Naive thymus-derived CD8-positive, alpha-beta T cell (primary cell): ENCODE data around the gene RPP25L. TPM values are rescaled to one million over a fixed set of nuclear protein-coding genes. Genes with fewer than 3 reads are reported as not detected.
A peak's percentile ranks its signal among the peaks of the same experiment; 100 is the strongest.

Source experiments
- ATAC-seq, 2 donors: fragments of 150-1000 bp; cut with Tn5 transposase in 1 of 2; sonication (Bioruptor Pico), chemical (Tn5 transposase) in 1 of 2; 1 replicate in 1 of 2; 2 replicates in 1 of 2; pipeline ENCODE4 v1.10.0; 2021; ENCODE audit warnings: mild to moderate bottlenecking in 2 of 2, moderate library complexity in 2 of 2
- POLR2A ChIA-PET: fragments of 350-600 bp; sonication (Branson Sonifier 250); formaldehyde crosslinking; loops from one replicate; lab custom pipeline; 2021; ENCODE audit warnings: antibody characterized with exemption; lab: Charles Lee
- DNase-seq, 10 donors: peaks; one replicate each; pipeline versions ENCODE4 v3.0.0 to v3.0.0-alpha.2; 2020 to 2022
- H3K27ac Mint-ChIP-seq, 10 donors: one replicate each; pipeline ENCODE4 v1.8.0; 2020 to 2022; ENCODE audit warnings: mild to moderate bottlenecking in 10 of 10, mixed read lengths in 10 of 10, moderate library complexity in 4 of 10, inconsistent platforms in 1 of 10
- H3K27me3 Mint-ChIP-seq, 5 donors: one replicate each; pipeline ENCODE4 v1.8.0; 2021 to 2022; ENCODE audit warnings: mixed read lengths in 5 of 5
- H3K36me3 Mint-ChIP-seq, 3 donors: one replicate each; pipeline ENCODE4 v1.8.0; 2020 to 2022; ENCODE audit warnings: mixed read lengths in 3 of 3, mild to moderate bottlenecking in 2 of 3, inconsistent platforms in 1 of 3
- H3K4me1 Mint-ChIP-seq, 4 donors: one replicate each; pipeline ENCODE4 v1.8.0; 2021 to 2022; ENCODE audit warnings: mixed read lengths in 4 of 4
- H3K4me3 Mint-ChIP-seq, 10 donors: one replicate each; pipeline ENCODE4 v1.8.0; 2020 to 2022; ENCODE audit warnings: mild to moderate bottlenecking in 10 of 10, mixed read lengths in 10 of 10, moderate library complexity in 6 of 10, inconsistent platforms in 1 of 10
- H3K9me3 Mint-ChIP-seq, 9 donors: one replicate each; pipeline ENCODE4 v1.8.0; 2020 to 2022; ENCODE audit warnings: mixed read lengths in 9 of 9, mild to moderate bottlenecking in 3 of 9, inconsistent platforms in 1 of 9, moderate library complexity in 1 of 9
- polyA plus RNA-seq, 3 donors: library from polyadenylated mRNA; unstranded; fragments of 300-500 nt; fragmentation: Illumina TruSeq; gene quantifications; one replicate each; pipeline ENCODE4 v1.2.3, GENCODE V29; 2021
- total RNA-seq, 8 experiments: library from RNA in 2 of 8; stranded (reverse) in 2 of 8; gene quantifications; one replicate each; pipeline ENCODE4 v1.2.3 and lab custom pipeline; 2021 to 2026

The RPP25L gene
- total and polyA plus RNA-seq, 5 experiments from 2014 or later = 20.5 to 51.7 (median 28.7) TPM

GRCh38 chr9:34578241-34579103 is 33.4 kb downstream of the RPP25L start:
- H3K27ac Mint-ChIP-seq = no peak overlapping the region
- DNase-seq = no peak
- no peaks in the 10 kb centered on the region for H3K9me3 Mint-ChIP-seq
- peaks cover 13 to 21% (median 15%) of the 10 kb centered on the region in 4 donors for H3K4me1 Mint-ChIP-seq
- H3K27me3 Mint-ChIP-seq = peaks cover 35 to 97% (median 66%) of the 10 kb centered on the region in 5 donors
- POLR2A ChIA-PET = interaction anchor here (1.4 kb wide), 1 partner anchor 13 kb away, joined by 3 read pairs; no protein-coding TSS in a partner anchor
- H3K36me3 Mint-ChIP-seq = peaks cover 0 to 2% (median 0%) of the 10 kb centered on the region in 3 donors
- peak overlapping the region in 9 of 10 donors; percentile 15 to 77 (median 52) for H3K4me3 Mint-ChIP-seq
- peak; percentile 25 to 52 for ATAC-seq

DNA sequence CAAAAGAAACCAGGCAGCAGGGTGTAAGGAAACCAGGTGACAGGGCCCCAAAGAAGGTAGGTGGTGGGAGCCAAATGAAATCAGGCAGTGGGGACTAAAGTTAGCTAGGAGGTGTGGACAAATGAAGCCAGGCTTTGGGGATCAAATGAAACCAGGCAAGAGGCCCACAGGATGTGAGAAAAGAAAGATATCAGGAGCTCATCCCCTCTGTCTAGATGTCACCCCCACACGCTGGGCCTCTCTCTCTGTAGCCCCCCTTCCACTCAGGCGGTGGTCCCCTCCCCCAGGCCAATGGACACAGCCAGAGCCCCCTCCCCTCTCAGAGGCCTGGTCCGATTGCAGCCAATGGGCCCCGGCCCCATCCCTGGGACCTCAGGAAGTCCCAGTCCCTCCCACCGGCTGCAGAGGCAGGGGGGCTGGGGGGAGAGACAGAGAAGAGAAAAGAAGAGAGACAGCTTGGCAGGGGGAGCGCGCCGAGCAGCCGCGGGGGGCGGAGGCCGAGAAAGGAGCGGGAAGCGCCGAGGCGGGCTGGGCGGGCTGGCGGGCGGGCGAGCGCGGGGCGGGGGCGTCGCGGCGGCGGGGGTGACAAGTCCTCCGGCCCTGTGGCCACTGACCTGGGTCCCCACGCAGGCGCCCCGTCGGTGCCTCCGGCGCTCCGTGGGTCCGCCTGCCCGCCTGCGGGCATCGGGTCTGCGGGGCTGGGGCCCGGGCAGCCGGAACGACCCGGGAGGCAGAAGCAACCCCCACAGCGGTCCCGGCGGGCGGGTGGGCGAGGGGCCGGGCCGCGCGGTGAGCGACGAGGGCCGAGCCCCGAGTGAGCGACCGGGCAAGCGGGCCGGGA is 34.3 kb downstream of the RPP25L start:
- H3K27me3 Mint-ChIP-seq = peaks cover 34 to 91% (median 59%) of the 10 kb centered on the region in 5 donors
- no peaks in the 10 kb centered on the region for H3K9me3 Mint-ChIP-seq
- peak overlapping the region in 1 of 10 donors; percentile 53 for H3K27ac Mint-ChIP-seq
- peaks cover 0 to 2% (median 0%) of the 10 kb centered on the region in 3 donors for H3K36me3 Mint-ChIP-seq
- peak overlapping the region; percentile 30 to 89 (median 54) for H3K4me3 Mint-ChIP-seq
- ATAC-seq = peak in 1 of 2 donors; percentile 33
- peaks cover 13 to 21% (median 15%) of the 10 kb centered on the region in 4 donors for H3K4me1 Mint-ChIP-seq
- POLR2A ChIA-PET = no interaction called here
- no peak for DNase-seq

DNA sequence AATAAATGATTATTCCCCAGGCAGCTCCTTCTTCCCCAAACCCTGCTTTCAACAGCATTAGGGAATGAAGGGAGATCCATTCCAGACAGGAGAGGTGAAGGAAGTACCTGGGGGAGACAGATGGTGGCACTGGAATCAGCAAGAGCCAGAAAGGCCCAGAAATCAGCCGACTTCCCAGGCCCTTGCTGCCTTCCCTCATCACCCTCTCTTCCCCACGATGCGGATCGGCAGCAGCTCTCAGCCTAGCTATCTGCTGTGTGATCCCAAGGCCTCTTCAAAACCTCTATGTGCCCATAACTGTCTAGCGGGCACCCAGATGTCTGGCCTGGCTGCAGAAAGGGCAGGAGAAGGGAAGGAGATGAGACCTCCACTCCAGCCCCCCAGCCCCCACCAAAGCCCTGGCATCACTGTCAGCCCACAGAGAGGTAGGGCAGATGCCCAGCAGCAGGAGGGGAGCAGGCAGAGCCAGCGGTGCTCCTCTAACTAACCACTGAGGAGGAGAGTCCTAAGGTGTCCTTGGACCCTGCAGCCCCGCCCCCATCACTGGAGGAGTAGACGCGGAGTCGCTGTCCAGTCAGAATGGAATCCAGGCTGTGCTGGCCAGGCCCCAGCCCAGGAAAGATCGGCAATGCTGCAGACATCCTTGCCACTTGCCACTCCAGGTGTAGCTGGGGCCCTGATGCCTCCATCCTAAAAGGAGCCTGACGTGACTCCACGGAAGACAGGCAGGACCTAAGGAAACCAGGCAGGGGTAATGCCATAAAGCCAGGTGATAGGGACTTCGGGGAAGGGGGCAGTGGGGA is 35.1 kb downstream of the RPP25L start:
- DNase-seq (no peak), ATAC-seq (no peak)
- Mint-ChIP-seq H3K27ac (no peak overlapping the region), H3K9me3 (no peaks in the 10 kb centered on the region), H3K4me3 (peak overlapping the region; percentile 30 to 89 (median 54)), H3K27me3 (peaks cover 30 to 88% (median 56%) of the 10 kb centered on the region in 5 donors), H3K4me1 (peaks cover 13 to 21% (median 15%) of the 10 kb centered on the region in 4 donors), H3K36me3 (peaks cover 0 to 2% (median 0%) of the 10 kb centered on the region in 3 donors)
- POLR2A ChIA-PET = no interaction called here

GRCh38 chr9:34575862-34576596 is 35.9 kb downstream of the RPP25L start:
- peak overlapping the region in 2 of 10 donors; percentile 37 to 44 for H3K4me3 Mint-ChIP-seq
- ATAC-seq (no peak), DNase-seq (no peak)
- H3K9me3 Mint-ChIP-seq = no peaks in the 10 kb centered on the region
- peaks cover 13 to 21% (median 15%) of the 10 kb centered on the region in 4 donors for H3K4me1 Mint-ChIP-seq
- H3K27me3 Mint-ChIP-seq = peaks cover 24 to 88% (median 57%) of the 10 kb centered on the region in 5 donors
- no peak overlapping the region for H3K27ac Mint-ChIP-seq
- peaks cover 0 to 2% (median 0%) of the 10 kb centered on the region in 3 donors for H3K36me3 Mint-ChIP-seq
- POLR2A ChIA-PET = no interaction called here

DNA sequence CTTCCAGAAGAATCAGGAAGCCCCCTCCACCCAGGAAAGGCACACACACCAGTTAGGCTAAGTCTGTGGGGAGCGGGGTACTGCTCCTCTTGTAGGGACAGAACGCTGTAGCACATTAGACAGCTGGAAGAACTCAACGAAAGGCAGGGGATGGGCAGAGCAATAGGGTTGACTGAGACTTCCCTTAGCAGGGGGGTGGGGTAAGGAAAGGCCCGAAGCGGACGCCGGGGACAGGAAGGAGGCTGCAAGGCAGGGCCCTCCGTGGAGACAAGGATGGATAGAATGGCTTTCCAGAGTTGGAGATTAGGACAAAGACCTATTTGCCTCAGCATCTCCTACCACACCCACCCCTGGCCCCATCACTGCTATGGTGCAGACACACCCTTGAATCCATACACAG is 36.7 kb downstream of the RPP25L start:
- Mint-ChIP-seq H3K9me3 (no peaks in the 10 kb centered on the region), H3K27ac (no peak overlapping the region), H3K4me1 (peaks cover 11 to 21% (median 15%) of the 10 kb centered on the region in 4 donors), H3K27me3 (peaks cover 19 to 88% (median 49%) of the 10 kb centered on the region in 5 donors), H3K36me3 (no peaks in the 10 kb centered on the region), H3K4me3 (no peak overlapping the region)
- POLR2A ChIA-PET = no interaction called here
- ATAC-seq = no peak
- DNase-seq = no peak

DNA sequence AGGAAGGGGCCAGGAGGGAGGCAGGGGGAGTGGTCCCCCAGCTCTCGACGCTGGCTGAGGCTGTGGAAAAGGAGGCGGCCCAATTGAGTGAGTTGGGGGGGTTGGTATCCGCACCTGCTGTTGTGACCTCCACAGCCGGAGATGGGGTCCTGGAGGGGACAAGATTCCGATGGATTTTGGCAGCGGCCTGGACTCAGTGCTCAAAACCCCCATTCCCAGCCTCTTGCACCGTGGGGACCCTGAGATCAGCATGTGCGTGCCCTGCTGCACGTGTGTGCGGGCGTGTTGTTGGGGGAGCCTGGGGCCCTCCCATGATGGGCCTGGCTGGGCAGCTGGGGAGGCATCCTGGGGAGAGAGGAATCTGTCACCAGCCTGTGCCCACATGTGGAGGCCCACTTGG is 37.3 kb downstream of the RPP25L start:
- H3K27ac Mint-ChIP-seq = no peak overlapping the region
- peaks cover 16 to 88% (median 43%) of the 10 kb centered on the region in 5 donors for H3K27me3 Mint-ChIP-seq

DNA sequence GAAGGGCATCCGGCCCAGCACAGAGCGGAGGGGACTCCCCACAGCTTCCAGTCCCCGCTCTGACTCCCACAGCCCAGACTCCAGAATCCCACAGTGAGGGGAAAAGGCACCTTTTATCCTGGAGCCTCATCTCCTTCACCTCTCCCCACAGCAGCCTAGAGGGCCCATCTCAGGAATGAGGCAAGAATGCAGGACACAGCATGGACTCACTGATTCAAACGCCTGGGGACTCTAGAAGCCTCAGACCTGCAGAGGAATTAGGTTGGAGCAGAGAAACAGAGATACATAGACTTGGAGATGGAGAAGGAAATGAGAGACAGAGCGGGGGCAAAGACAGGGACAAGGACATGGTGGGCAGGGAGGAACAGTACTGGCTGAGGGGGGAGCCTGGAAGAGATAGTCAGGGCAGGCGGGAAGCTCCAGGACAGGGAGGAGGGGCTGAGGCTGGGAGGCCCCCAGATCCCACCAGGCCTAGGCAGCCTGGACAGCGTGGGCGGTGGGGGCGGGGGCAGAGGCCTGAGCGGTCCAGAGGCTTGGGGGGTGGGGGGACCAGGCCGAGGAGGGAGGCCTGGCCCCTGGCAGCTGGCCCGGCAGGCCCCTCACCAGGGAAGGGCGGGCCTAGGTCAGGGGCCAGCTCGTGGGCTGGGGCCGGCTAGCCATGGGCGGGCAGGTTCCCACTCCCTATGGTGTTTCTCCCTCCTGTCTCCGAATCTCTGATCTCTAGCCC is 38.1 kb downstream of the RPP25L start:
- ATAC-seq (no peak), DNase-seq (no peak)
- no peaks in the 10 kb centered on the region for H3K36me3 Mint-ChIP-seq
- POLR2A ChIA-PET = no interaction called here
- H3K4me3 Mint-ChIP-seq = no peak overlapping the region
- no peak overlapping the region for H3K27ac Mint-ChIP-seq
- H3K9me3 Mint-ChIP-seq = no peaks in the 10 kb centered on the region
- peaks cover 6 to 13% (median 9%) of the 10 kb centered on the region in 4 donors for H3K4me1 Mint-ChIP-seq
- H3K27me3 Mint-ChIP-seq = peaks cover 12 to 81% (median 35%) of the 10 kb centered on the region in 5 donors

More for the DNA sequence above, 37.3 kb downstream of the RPP25L start:
- no peaks in the 10 kb centered on the region for H3K9me3 Mint-ChIP-seq
- no peak overlapping the region for H3K4me3 Mint-ChIP-seq
- POLR2A ChIA-PET = no interaction called here
- DNase-seq = no peak
- no peak for ATAC-seq
- H3K36me3 Mint-ChIP-seq = no peaks in the 10 kb centered on the region
- H3K4me1 Mint-ChIP-seq = peaks cover 11 to 21% (median 15%) of the 10 kb centered on the region in 4 donors

- no peak overlapping the region for H3K4me3 Mint-ChIP-seq
- H3K9me3 Mint-ChIP-seq = no peaks in the 10 kb centered on the region
Measured at GRCh38 chr9:34572628-34573027, 39.3 kb downstream of the RPP25L start.

GRCh38 chr9:34572092-34572491 is 39.8 kb downstream of the RPP25L start:
- peaks cover 12 to 76% (median 26%) of the 10 kb centered on the region in 5 donors for H3K27me3 Mint-ChIP-seq
- no peaks in the 10 kb centered on the region for H3K36me3 Mint-ChIP-seq
- DNase-seq (no peak), ATAC-seq (no peak)
- H3K27ac Mint-ChIP-seq = no peak overlapping the region
- H3K4me3 Mint-ChIP-seq = no peak overlapping the region
- H3K9me3 Mint-ChIP-seq = no peaks in the 10 kb centered on the region
- POLR2A ChIA-PET = no interaction called here
- H3K4me1 Mint-ChIP-seq = peaks cover 0 to 2% (median under 1%) of the 10 kb centered on the region in 4 donors

More at GRCh38 chr9:34572628-34573027, 39.3 kb downstream of the RPP25L start:
- POLR2A ChIA-PET = no interaction called here
- Mint-ChIP-seq H3K36me3 (no peaks in the 10 kb centered on the region), H3K27me3 (peaks cover 12 to 78% (median 31%) of the 10 kb centered on the region in 5 donors), H3K4me1 (peaks cover 4 to 8% (median 6%) of the 10 kb centered on the region in 4 donors), H3K27ac (no peak overlapping the region)
- DNase-seq (no peak), ATAC-seq (no peak)

DNA sequence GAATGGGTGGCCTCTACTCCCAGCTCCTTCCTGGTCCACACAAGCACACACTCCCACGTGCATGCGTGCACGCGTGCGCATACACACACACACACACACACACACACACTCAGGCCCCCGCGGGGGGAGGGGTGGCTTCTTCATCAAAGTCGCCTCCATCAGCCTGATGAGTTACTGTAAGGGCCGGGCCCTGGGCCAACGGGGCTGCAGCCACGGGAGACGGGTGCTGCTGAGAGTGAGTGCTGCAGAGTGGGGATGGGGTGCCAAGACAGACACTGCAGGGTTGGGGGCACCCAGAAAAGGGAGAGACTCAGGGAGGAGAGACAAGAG is 40.5 kb downstream of the RPP25L start:
- no peak for ATAC-seq
- POLR2A ChIA-PET = no interaction called here
- peaks cover 18 to 76% (median 31%) of the 10 kb centered on the region in 5 donors for H3K27me3 Mint-ChIP-seq

More for the DNA sequence above, 40.5 kb downstream of the RPP25L start:
- Mint-ChIP-seq H3K36me3 (no peaks in the 10 kb centered on the region), H3K9me3 (no peaks in the 10 kb centered on the region), H3K4me1 (no peaks in the 10 kb centered on the region), H3K4me3 (no peak overlapping the region), H3K27ac (no peak overlapping the region)
- no peak for DNase-seq
